Measurements from ENCODE around the gene ADGRV1.

ADGRV1 gene

DNA sequence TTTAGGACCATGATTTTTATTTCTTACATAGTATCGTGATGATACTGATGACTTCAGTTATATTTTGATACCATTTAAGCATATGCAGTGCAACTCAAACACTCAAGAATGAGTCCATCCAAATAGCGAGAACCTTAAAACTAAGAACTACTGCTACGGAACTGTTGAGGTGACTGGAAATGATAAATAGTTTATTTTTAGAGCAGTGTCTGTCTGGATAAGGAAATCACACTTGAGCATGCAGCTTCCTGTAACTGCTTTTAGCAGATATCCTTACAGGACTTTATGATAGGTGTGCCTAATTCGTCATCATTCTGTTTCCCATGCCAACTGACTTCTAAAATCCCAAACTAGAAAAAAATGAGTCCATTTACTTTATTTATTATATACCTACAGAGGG, 85.5 kb downstream of the ADGRV1 start:
- no peak for DNase-seq (ENCODE audit: low read depth)
- H3K4me3 ChIP-seq (ENCODE audit: low read depth, low read length): no peak overlapping the region
- no peak for TF ChIP-seq CTCF (conservative IDR thresholded peaks at IDR 0.05; ENCODE audit: low read depth, low read length)

GRCh38 chr5:90645024-90645610, 86.5 kb downstream of the ADGRV1 start:
- H3K4me3 ChIP-seq (ENCODE audit: low read depth, low read length): no peak overlapping the region
- peak; percentile 27 for DNase-seq (ENCODE audit: low read depth)
- TF ChIP-seq CTCF (conservative IDR thresholded peaks at IDR 0.05; ENCODE audit: low read depth, low read length): no peak

GRCh38 chr5:90650767-90651166, 92.2 kb downstream of the ADGRV1 start:
- H3K4me3 ChIP-seq (ENCODE audit: low read depth, low read length): no peak overlapping the region
- DNase-seq (ENCODE audit: low read depth): no peak
- no peak for TF ChIP-seq CTCF (conservative IDR thresholded peaks at IDR 0.05; ENCODE audit: low read depth, low read length)

GRCh38 chr5:90654215-90654614, 95.6 kb downstream of the ADGRV1 start:
- DNase-seq (ENCODE audit: low read depth): no peak
- no peak overlapping the region for H3K4me3 ChIP-seq (ENCODE audit: low read depth, low read length)
- no peak for TF ChIP-seq CTCF (conservative IDR thresholded peaks at IDR 0.05; ENCODE audit: low read depth, low read length)

DNA sequence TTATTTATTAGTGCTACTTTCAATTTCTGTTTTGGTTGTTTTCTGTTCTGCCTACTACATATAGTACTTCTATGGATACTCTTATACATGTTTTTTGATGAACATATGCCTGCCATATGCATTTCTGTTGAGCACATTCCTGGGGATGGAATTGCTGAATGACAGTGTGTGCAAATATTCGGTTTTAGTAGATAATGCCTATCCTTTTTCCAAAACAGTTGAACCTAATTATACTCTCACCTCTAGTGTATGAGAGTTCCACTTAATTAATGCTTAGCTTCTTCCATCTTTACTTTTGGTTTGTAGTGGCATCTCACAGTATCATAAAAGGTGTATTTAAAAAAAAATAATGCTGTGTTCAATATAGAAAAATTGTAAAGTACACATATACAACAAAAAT, 96.8 kb downstream of the ADGRV1 start:
- no peak overlapping the region for H3K4me3 ChIP-seq (ENCODE audit: low read depth, low read length)

GRCh38 chr5:90657030-90657429, 98.4 kb downstream of the ADGRV1 start:
- no peak overlapping the region for H3K4me3 ChIP-seq (ENCODE audit: low read depth, low read length)
- no peak for DNase-seq (ENCODE audit: low read depth)
- TF ChIP-seq CTCF (conservative IDR thresholded peaks at IDR 0.05; ENCODE audit: low read depth, low read length): no peak

More for the DNA sequence above, 96.8 kb downstream of the ADGRV1 start:
- DNase-seq (ENCODE audit: low read depth): no peak
- no peak for TF ChIP-seq CTCF (conservative IDR thresholded peaks at IDR 0.05; ENCODE audit: low read depth, low read length)

DNA sequence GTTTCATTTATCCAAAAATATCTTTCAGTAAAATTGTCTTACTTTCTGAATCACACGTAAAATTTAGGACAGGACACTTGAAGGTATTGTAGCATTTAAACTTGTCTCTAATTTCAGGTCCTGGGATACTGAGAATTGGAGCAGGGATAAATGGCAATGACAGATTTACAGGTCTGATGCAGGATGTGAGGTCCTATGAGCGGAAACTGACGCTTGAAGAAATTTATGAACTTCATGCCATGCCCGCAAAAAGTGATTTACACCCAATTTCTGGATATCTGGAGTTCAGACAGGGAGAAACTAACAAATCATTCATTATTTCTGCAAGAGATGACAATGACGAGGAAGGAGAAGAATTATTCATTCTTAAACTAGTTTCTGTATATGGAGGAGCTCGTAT, 99.2 kb downstream of the ADGRV1 start:
- no peak for TF ChIP-seq CTCF (conservative IDR thresholded peaks at IDR 0.05; ENCODE audit: low read depth, low read length)
- no peak overlapping the region for H3K4me3 ChIP-seq (ENCODE audit: low read depth, low read length)
- DNase-seq (ENCODE audit: low read depth): no peak

All from choroid plexus epithelial cell (primary cell).